ENCODE results near the gene LIME1. TPM values are rescaled to one million over a fixed set of nuclear protein-coding genes. Genes with fewer than 3 reads are reported as not detected.

The LIME1 gene
- total and polyA plus RNA-seq, 9 of the 15 experiments (the other 6 are each of a cell fraction or from before 2014, with no cell fraction given) = 0.11 to 17.1 (median 2.8) TPM; not detected in 2

- no peak for TF ChIP-seq ZBTB40 (IDR thresholded peaks at IDR 0.05)
- TF ChIP-seq ZBTB40 (CRISPR knock-in tag; IDR thresholded peaks at IDR 0.05) = no peak
- peak; percentile 90 for TF ChIP-seq TAF15 (IDR thresholded peaks at IDR 0.05; ENCODE audit: low read depth, low read length)
- peak; percentile 28; the same call in 1 of the 2 replicates for TF ChIP-seq RBFOX2 (IDR thresholded peaks at IDR 0.05; ENCODE audit: low read depth, low read length)
- no peak for TF ChIP-seq ZBTB17 (CRISPR knock-in tag; IDR thresholded peaks at IDR 0.05)
- TF ChIP-seq PHTF2 (CRISPR knock-in tag; IDR thresholded peaks at IDR 0.05) = no peak
- TF ChIP-seq ZNF592 (IDR thresholded peaks at IDR 0.05) = no peak
- no peak for TF ChIP-seq CREBBP (IDR thresholded peaks at IDR 0.05; ENCODE audit: low read depth, low read length)
- TF ChIP-seq KDM4B (IDR thresholded peaks at IDR 0.05; ENCODE audit: borderline replicate concordance in 2 of 2, low read depth in 1 of 2) = no peak
- peak; percentile 57 for TF ChIP-seq POLR2A (conservative IDR thresholded peaks at IDR 0.05)
- TF ChIP-seq ZNF780A (CRISPR knock-in tag; IDR thresholded peaks at IDR 0.05) = no peak
- TF ChIP-seq MYC (IDR thresholded peaks at IDR 0.05; ENCODE audit: low read depth, low read length) = no peak
- TF ChIP-seq MYC (CRISPR knock-in tag; IDR thresholded peaks at IDR 0.05; ENCODE audit: borderline replicate concordance, low read depth) = no peak
- TF ChIP-seq YBX1 (IDR thresholded peaks at IDR 0.05) = no peak
- no peak for TF ChIP-seq CBX8 (IDR thresholded peaks at IDR 0.05; ENCODE audit: borderline replicate concordance, extremely low read depth, low read depth, low read length, poor library complexity, severe bottlenecking)
Measured at GRCh38 chr20:63695424-63696305, 40.8 kb upstream of the LIME1 start (continued).
